ENCODE results near the gene ZBTB3.
"Not testable (repeated sequence)": the region's sequence is repeated elsewhere in the genome, so short reads cannot be mapped to it uniquely, and the experiment has no call there.

Gene ZBTB3

GRCh38 chr11:62713343-62713742, 40.6 kb downstream of the ZBTB3 start:
- no peak for DNase-seq

DNA sequence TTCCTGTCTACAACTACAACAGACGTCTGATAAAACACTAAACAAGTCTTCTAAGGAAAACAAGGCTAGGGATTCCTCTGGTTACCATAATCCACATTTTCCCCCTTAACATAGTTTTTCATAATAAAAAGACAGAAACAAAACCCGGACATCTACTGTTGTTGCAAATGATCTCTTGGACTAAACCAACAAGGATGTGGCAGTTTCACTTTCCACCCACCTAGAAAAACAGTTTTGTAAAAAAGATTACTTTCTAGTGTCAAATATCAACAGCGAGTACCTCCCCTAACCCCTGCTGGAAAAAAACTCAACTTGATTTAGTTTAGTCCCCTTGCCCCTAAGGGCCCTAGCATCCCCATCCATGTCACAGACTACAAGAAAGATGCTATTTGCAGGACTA, 41.1 kb downstream of the ZBTB3 start:
- DNase-seq, result no peak

- DNase-seq, result no peak
Measured at GRCh38 chr11:62712276-62712812, 41.6 kb downstream of the ZBTB3 start.

DNA sequence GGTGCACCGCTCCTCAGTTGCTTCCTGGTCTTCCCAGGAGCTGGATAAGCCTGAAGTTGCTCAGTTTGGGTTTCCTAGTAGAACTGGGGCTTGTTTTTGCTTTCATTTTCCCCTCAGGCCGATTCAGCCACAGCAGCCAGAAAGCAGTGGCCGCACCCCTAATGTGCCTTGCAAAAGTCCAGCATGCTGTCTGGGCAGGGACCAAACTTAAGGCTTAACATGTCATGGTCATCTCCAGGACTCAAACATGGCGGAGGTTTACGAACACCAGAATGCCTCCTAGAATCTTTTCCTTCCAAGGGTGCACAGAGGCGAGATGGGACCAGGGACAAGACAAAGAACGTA, 44.0 kb downstream of the ZBTB3 start:
- DNase-seq, result no peak

GRCh38 chr11:62709247-62710000, 44.5 kb downstream of the ZBTB3 start:
- DNase-seq, result peak; percentile 99

DNA sequence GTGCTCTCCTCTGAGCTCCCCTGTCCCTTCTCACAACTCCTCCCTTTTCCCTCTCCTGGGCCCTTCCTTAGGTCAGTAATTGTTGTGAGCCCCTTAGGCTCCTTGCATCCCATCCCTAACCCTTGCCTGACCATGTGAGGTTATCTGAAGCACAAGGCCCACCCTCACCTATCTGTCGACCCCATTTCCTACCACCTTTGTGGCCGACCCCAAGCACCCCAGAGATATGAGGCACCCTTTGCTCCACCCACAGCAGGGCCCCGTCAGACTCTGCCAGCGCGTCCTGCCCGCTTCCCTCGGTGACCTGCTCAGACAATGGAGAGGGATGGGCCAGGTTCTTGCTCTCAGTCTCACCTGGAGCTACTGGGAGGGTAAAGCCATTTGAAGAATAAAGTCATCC, 45.2 kb downstream of the ZBTB3 start:
- peak; percentile 70 for DNase-seq

GRCh38 chr11:62708392-62708791, 45.6 kb downstream of the ZBTB3 start:
- DNase-seq, result no peak

DNA sequence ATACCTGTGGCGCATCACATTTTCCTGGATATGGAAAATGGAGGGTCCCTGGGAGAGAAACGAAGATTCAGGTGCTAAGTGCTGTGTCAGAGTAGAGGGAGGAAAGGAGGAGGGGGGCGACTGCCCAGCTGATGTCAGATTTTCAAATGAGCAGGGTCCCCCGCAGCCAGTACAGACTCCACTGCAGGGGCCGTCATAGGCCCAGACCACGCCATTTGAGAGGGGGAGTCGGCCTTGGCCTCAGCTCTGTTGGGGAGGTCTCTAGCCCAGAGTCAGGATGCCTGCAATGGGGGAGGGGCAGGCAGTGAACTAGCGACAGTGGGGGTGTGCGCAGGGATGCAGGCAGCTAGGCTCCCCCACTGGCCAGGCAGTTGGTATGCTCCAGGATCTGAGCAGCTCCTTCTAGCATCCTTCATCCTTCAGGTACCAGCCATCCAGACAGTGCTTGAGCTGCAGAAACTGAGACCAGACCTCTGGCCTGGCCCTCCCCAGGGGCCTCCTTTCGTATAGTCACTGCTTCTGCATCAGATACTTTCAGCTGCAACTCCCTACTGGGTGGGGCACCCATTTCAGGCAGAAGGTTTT, 46.6 kb downstream of the ZBTB3 start, which contains the start of the genes BSCL2 and GNG3:
Gene BSCL2, minus strand, starts transcription at position 148 of the 585 bp plus-strand sequence. CDS start 229 bp downstream, outside the sequence.
Gene GNG3, plus strand, starts transcription at position 400 of the 585 bp plus-strand sequence. CDS start 620 bp downstream, outside the sequence.
- no peak for DNase-seq

DNA sequence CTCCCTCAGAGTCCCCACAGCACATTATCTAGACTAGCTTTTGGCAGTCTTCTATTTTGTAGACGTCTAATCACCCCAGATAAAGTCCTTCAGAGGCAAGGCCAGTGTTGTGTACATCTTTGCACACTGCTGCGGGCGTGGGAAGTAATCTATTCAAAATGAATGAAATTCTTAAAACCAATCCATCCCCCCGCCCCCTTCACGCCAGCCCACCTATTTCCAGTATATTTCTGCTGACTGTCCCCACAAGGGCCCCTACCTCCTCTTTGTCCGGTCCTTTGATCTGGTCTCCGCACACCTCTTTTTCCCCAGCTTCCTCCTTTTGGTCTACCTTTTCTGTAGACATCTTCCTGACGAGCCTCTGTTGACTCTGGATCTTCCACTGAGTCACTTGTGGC, 47.1 kb downstream of the ZBTB3 start:
- DNase-seq, result no peak

- peak; percentile 97 for DNase-seq
Measured at GRCh38 chr11:62705880-62706849, 47.8 kb downstream of the ZBTB3 start.

DNA sequence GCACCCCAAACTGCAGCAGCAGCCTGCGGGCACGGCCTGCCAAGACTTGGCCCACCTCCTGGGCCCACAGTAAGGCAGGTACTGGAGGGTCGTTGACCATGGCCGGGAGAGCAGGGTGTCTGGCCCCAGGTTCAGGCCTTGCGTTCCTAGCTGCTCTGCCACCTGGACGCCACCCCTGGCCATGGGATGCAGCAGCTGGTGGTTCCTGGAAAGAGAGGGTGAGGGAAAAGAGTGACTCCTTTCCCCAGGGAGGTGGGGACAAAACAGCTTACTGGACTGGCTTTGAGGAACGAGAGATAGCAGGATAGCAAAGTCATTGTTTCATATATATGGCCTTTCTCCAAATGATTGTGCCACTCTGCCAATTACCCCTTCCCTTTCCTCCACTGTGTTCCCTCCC, 48.5 kb downstream of the ZBTB3 start:
- no peak for DNase-seq

GRCh38 chr11:62703921-62704320, 50.0 kb downstream of the ZBTB3 start:
- DNase-seq, result not testable (repeated sequence)

DNA sequence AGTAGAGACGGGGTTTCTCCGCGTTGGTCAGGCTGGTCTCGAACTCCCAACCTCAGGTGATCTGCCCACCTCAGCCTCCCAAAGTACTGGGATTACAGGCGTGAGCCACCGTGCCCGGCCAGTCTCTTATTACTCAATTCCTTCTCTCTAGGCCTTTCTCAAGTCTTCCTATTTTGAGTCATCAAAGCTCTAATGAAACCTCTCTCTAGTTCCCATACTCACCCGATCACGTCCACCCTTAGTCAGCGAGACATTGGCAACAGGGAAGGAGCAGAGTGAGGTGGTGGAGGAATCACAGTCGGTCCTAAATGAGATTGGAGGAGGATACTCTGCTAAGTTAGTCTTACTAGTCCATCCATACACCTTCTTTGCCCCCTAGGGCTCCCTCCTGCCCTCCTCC, 51.7 kb downstream of the ZBTB3 start:
- DNase-seq, result no peak

All from NCI-H345 (cell line).